ENCODE results near the gene C16orf78.

DNA sequence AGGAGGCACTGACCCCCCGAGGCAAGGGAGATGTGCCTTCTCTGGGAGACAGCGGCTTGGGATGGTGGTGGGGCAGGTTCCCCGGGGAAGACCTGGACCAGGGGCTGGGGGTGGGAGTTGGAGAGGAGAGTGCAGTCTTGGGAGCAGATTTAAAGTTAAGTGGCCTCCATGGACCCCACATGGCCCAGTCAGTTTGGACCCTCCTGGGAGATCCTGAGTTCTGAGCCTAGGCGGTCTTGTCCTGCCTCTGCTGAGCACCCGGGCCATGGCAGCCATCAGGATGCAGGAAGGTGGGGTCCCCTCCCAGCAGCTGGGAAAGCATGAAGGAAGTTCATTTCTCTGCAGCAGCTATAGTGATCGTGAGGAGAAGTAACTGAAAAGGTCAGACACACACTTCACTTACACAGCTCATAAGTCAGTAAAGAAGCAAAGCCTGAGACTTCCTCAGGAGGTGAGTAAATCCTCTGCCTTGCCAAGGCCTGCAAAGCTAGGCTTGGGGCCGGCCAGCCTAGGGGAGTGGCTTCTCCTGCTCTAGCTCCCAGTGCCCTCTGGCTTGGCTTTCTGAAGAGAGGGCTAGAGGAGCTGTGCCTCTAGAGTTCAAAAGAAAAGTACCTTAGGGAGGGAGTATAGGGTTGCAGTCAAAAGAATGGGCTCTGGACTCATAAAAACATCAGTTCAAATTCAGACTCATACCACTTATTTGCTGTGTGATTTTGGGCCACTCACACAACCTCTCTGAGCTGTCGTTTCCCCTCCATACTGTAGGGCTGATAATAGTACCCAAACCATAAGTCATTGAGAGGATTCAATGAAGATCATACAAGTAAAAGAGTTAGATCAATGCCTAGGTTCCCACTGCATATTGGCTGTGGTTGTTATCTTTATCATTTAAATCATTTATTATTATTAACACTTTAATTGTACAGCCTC is 31.0 kb upstream of the C16orf78 start:
- TF ChIP-seq EZH2 (IDR thresholded peaks at IDR 0.05; ENCODE audit: borderline replicate concordance, low read length): no peak
- TF ChIP-seq, protein P1, sequence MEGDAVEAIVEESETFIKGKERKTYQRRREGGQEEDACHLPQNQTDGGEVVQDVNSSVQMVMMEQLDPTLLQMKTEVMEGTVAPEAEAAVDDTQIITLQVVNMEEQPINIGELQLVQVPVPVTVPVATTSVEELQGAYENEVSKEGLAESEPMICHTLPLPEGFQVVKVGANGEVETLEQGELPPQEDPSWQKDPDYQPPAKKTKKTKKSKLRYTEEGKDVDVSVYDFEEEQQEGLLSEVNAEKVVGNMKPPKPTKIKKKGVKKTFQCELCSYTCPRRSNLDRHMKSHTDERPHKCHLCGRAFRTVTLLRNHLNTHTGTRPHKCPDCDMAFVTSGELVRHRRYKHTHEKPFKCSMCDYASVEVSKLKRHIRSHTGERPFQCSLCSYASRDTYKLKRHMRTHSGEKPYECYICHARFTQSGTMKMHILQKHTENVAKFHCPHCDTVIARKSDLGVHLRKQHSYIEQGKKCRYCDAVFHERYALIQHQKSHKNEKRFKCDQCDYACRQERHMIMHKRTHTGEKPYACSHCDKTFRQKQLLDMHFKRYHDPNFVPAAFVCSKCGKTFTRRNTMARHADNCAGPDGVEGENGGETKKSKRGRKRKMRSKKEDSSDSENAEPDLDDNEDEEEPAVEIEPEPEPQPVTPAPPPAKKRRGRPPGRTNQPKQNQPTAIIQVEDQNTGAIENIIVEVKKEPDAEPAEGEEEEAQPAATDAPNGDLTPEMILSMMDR (conservative IDR thresholded peaks at IDR 0.05 in 1 of 2, IDR thresholded peaks at IDR 0.05 in 1 of 2; ENCODE audit: extremely low read depth in 1 of 2, insufficient read depth in 1 of 2, low read depth in 1 of 2, low read length in 2 of 2): no peak

All from mammary epithelial cell (primary cell).